CD14-positive monocyte (primary cell): ENCODE results near the gene OR2AJ1. TPM values are rescaled to one million over a fixed set of nuclear protein-coding genes. Genes with fewer than 3 reads are reported as not detected.

Experiments used
- DNase-seq, 3 donors: peaks; one replicate each; pipeline ENCODE4 v3.0.0-alpha.2; 2011 to 2022
- H2AFZ ChIP-seq: 2 replicates; pipeline ENCODE4 v1.6.0; 2012; ENCODE audit warnings: mild to moderate bottlenecking, low read depth, low read length, inconsistent platforms; ENCODE audit not compliant: insufficient read depth, poor library complexity, severe bottlenecking
- H3K27ac ChIP-seq, 2 donors: 1 replicate in 1 of 2; 2 replicates in 1 of 2; pipeline ENCODE4 v1.5.1; 2012 to 2013; ENCODE audit warnings: low read length in 2 of 2, control low read depth in 1 of 2, inconsistent platforms in 1 of 2, low read depth in 1 of 2, mild to moderate bottlenecking in 1 of 2
- H3K27me3 ChIP-seq, 2 donors: one replicate each; pipeline versions ENCODE4 v1.6.0 to v1.6.1; 2011 to 2013; ENCODE audit warnings: low read length in 2 of 2; ENCODE audit not compliant: control insufficient read depth in 2 of 2, insufficient read depth in 2 of 2
- H3K36me3 ChIP-seq, 2 donors: replicated peaks in 1 of 2; 1 replicate in 1 of 2; 2 replicates in 1 of 2; pipeline versions ENCODE4 v1.5.1 to v1.6.1; 2012 to 2013; ENCODE audit warnings: low read length in 2 of 2, control low read depth in 1 of 2, inconsistent platforms in 1 of 2, mild to moderate bottlenecking in 1 of 2; ENCODE audit not compliant: insufficient read depth in 2 of 2, control insufficient read depth in 1 of 2
- H3K4me1 ChIP-seq, 2 donors: 1 replicate in 1 of 2; 2 replicates in 1 of 2; pipeline versions ENCODE4 v1.5.1 to v1.6.1; 2012 to 2013; ENCODE audit warnings: low read length in 2 of 2, control low read depth in 1 of 2, inconsistent platforms in 1 of 2, mild to moderate bottlenecking in 1 of 2, moderate library complexity in 1 of 2; ENCODE audit not compliant: insufficient read depth in 2 of 2, control insufficient read depth in 1 of 2
- H3K4me2 ChIP-seq: replicated peaks from 2 replicates; pipeline ENCODE3; 2012; ENCODE audit warnings: low read length, moderate library complexity, mild to moderate bottlenecking; ENCODE audit not compliant: poor library complexity, severe bottlenecking; ENCODE audit errors: extremely low read depth
- H3K4me3 ChIP-seq, 3 experiments: fragments of 200-600 bp in 1 of 3; sonication (generic) in 1 of 3; replicated peaks in 1 of 3; 1 replicate in 2 of 3; 2 replicates in 1 of 3; pipeline ENCODE4 v1.5.1; 2011 to 2013; ENCODE audit warnings: low read length in 3 of 3, mild to moderate bottlenecking in 3 of 3, control low read depth in 2 of 3, low read depth in 2 of 3, inconsistent platforms in 1 of 3, moderate library complexity in 1 of 3
- H3K79me2 ChIP-seq: 2 replicates; pipeline ENCODE4 v1.6.0; 2012; ENCODE audit warnings: mild to moderate bottlenecking, control low read depth, inconsistent platforms, low read length, moderate library complexity; ENCODE audit not compliant: insufficient read depth
- H3K9ac ChIP-seq: 2 replicates; pipeline ENCODE4 v1.6.0; 2017; ENCODE audit warnings: low read length, mild to moderate bottlenecking; ENCODE audit not compliant: insufficient read depth, poor library complexity, severe bottlenecking
- H3K9me3 ChIP-seq, 2 donors: replicated peaks in 1 of 2; 1 replicate in 1 of 2; 2 replicates in 1 of 2; pipeline versions ENCODE4 v1.5.1 to v1.6.1; 2012 to 2013; ENCODE audit warnings: low read length in 2 of 2, control low read depth in 1 of 2; ENCODE audit not compliant: control insufficient read depth in 1 of 2, insufficient read depth in 1 of 2
- H4K20me1 ChIP-seq: 2 replicates; pipeline ENCODE4 v1.6.0; 2012; ENCODE audit warnings: mild to moderate bottlenecking, low read length, control low read depth, moderate library complexity; ENCODE audit not compliant: insufficient read depth
- H3K27ac Mint-ChIP-seq, 7 donors: one replicate each; pipeline ENCODE4 v1.8.0; 2020; ENCODE audit warnings: mild to moderate bottlenecking in 7 of 7, mixed read lengths in 7 of 7, moderate library complexity in 6 of 7, inconsistent platforms in 2 of 7
- H3K27me3 Mint-ChIP-seq, 3 donors: one replicate each; pipeline ENCODE4 v1.8.0; 2021 to 2022; ENCODE audit warnings: low read depth in 3 of 3, mild to moderate bottlenecking in 3 of 3, mixed read lengths in 3 of 3, moderate library complexity in 3 of 3, inconsistent platforms in 1 of 3
- H3K36me3 Mint-ChIP-seq, 2 donors: one replicate each; pipeline ENCODE4 v1.8.0; 2020; ENCODE audit warnings: mixed read lengths in 2 of 2, inconsistent platforms in 1 of 2, mild to moderate bottlenecking in 1 of 2
- H3K4me1 Mint-ChIP-seq: one replicate; pipeline ENCODE4 v1.8.0; 2020; ENCODE audit warnings: mild to moderate bottlenecking, mixed read lengths
- H3K4me3 Mint-ChIP-seq, 2 donors: one replicate each; pipeline ENCODE4 v1.8.0; 2020; ENCODE audit warnings: mild to moderate bottlenecking in 2 of 2, mixed read lengths in 2 of 2, moderate library complexity in 1 of 2
- H3K9me3 Mint-ChIP-seq, 7 donors: one replicate each; pipeline ENCODE4 v1.8.0; 2020 to 2022; ENCODE audit warnings: mixed read lengths in 7 of 7, mild to moderate bottlenecking in 6 of 7, moderate library complexity in 6 of 7, inconsistent platforms in 2 of 7
- CTCF ChIP-seq: fragments of 200-600 bp; IDR thresholded peaks from one replicate; pipeline ENCODE4 v1.8.0; 2022; ENCODE audit warnings: antibody characterized with exemption, mild to moderate bottlenecking
- WGBS: methylation state at CpG from one replicate; pipeline ENCODE4 v1.1.5; 2013; ENCODE audit warnings: missing lambda C conversion rate; ENCODE audit not compliant: insufficient coverage; 5-methylcytosine and 5-hydroxymethylcytosine counted together
- intact Hi-C, 2 donors: fragments of 100-400 bp; cut with micrococcal nuclease; formaldehyde crosslinking; loops; one replicate each; pipeline versions ENCODE4 v1.15.0 to v1.15.1; 2023
- polyA plus RNA-seq, 3 donors: library from polyadenylated mRNA; depleted of rRNA in 1 of 3; unstranded in 2 of 3; stranded (reverse) in 1 of 3; fragments of 300-500 nt in 2 of 3; fragments of >200 nt in 1 of 3; fragmentation: Illumina TruSeq in 2 of 3; gene quantifications; 1 replicate in 2 of 3; 2 replicates in 1 of 3; pipeline ENCODE4 v1.2.3, GENCODE V29; 2012 to 2021

OR2AJ1 gene
- polyA plus RNA-seq, 3 donors, result not detected

- Histone ChIP-seq H3K4me1 (no peaks in the 10 kb centered on the region), H2AFZ (no peak overlapping the region), H3K9me3 (no peaks in the 10 kb centered on the region), H3K4me2 (no peak overlapping the region), H3K79me2 (no peaks in the 10 kb centered on the region), H3K36me3 (no peaks in the 10 kb centered on the region), H3K27me3 (no peaks in the 10 kb centered on the region), H3K9ac (no peak overlapping the region), H3K4me3 (no peak overlapping the region), H4K20me1 (no peaks in the 10 kb centered on the region), H3K27ac (no peak overlapping the region)
- 98% methylated on average over 7 of the region's 10 CpGs for WGBS
- Mint-ChIP-seq H3K9me3 (peaks cover 0 to 5% (median 0%) of the 10 kb centered on the region in 7 donors), H3K27me3 (no peaks in the 10 kb centered on the region), H3K27ac (peak overlapping the region in 1 of 7 donors; percentile 18), H3K36me3 (no peaks in the 10 kb centered on the region), H3K4me1 (no peaks in the 10 kb centered on the region), H3K4me3 (no peak overlapping the region)
- intact Hi-C loops, result no loop called here
- TF ChIP-seq CTCF, result no peak
- no peak for DNase-seq
Observed at GRCh38 chr1:247884797-247885413, 39.8 kb upstream of the OR2AJ1 start.

GRCh38 chr1:247895163-247895637 lies 29.5 kb upstream of the OR2AJ1 start, which contains the start of gene OR2W3:
Gene OR2W3, plus strand, starts transcription at chr1:247895587. Its CDS starts 0 bp downstream, at chr1:247895587.
- Histone ChIP-seq H3K36me3 (no peaks in the 10 kb centered on the region), H3K4me1 (no peaks in the 10 kb centered on the region), H3K27me3 (no peaks in the 10 kb centered on the region), H3K4me2 (no peak within 1 kb of the TSS), H4K20me1 (no peaks in the 10 kb centered on the region), H2AFZ (no peak within 1 kb of the TSS), H3K9ac (no peak within 1 kb of the TSS), H3K79me2 (no peaks in the 10 kb centered on the region), H3K27ac (no peak within 1 kb of the TSS), H3K4me3 (no peak within 1 kb of the TSS), H3K9me3 (peaks cover 0 to 23% of the 10 kb centered on the region in 2 donors)
- peaks cover 0 to 2% (median 0%) of the 10 kb centered on the region in 3 donors for H3K27me3 Mint-ChIP-seq
- WGBS, result 0% methylated on average over 1 of the region's 2 CpGs
- TF ChIP-seq CTCF, result no peak
- H3K4me3 Mint-ChIP-seq, result no peak within 1 kb of the TSS
- peak within 1 kb of the TSS in 1 of 7 donors; percentile 43 for H3K27ac Mint-ChIP-seq
- H3K4me1 Mint-ChIP-seq, result no peaks in the 10 kb centered on the region
- intact Hi-C loops, result no loop called here
- DNase-seq, result no peak
- peaks cover 0 to 2% of the 10 kb centered on the region in 2 donors for H3K36me3 Mint-ChIP-seq
- peaks cover 0 to 28% (median 0%) of the 10 kb centered on the region in 7 donors for H3K9me3 Mint-ChIP-seq
